SU-DHL-6 (cell line): Measurements from ENCODE around the gene UNC13C.

ENCODE experiments used
- H2AFZ ChIP-seq: fragments of 200-600 bp; sonication (generic); 2 replicates; pipeline ENCODE4 v1.6.1; 2014; ENCODE audit warnings: low read depth, mild to moderate bottlenecking, moderate library complexity, mixed read lengths, antibody characterized with exemption, low read length; ENCODE audit not compliant: severe bottlenecking
- H3F3A ChIP-seq: fragments of 200-600 bp; shearing (Covaris generic); 2 replicates; pipeline ENCODE4 v1.6.0; 2016; ENCODE audit warnings: antibody characterized with exemption, mild to moderate bottlenecking; ENCODE audit not compliant: insufficient read depth
- H3K27ac ChIP-seq: fragments of 200-600 bp; sonication (generic); 2 replicates; pipeline ENCODE4 v1.5.1; 2016; ENCODE audit warnings: low read depth, mild to moderate bottlenecking, low read length, moderate library complexity, mixed read lengths
- H3K27me3 ChIP-seq: fragments of 200-600 bp; sonication (generic), shearing (Covaris generic); 2 replicates; pipeline ENCODE4 v1.6.0; 2014; ENCODE audit warnings: mild to moderate bottlenecking, low read length
- H3K36me3 ChIP-seq: fragments of 200-600 bp; sonication (generic); 2 replicates; pipeline ENCODE4 v1.6.1; 2014; ENCODE audit warnings: mild to moderate bottlenecking, low read length, mixed read lengths
- H3K4me2 ChIP-seq: fragments of 300-600, 200-600 bp; shearing (Covaris generic), sonication (generic); 2 replicates; pipeline ENCODE4 v1.6.0; 2014; ENCODE audit warnings: low read length, low read depth, mild to moderate bottlenecking; ENCODE audit not compliant: poor library complexity, severe bottlenecking
- H3K4me3 ChIP-seq: fragments of 200-600 bp; sonication (generic); 2 replicates; pipeline ENCODE4 v1.5.1; 2014; ENCODE audit warnings: antibody characterized with exemption, low read length, mild to moderate bottlenecking, mixed read lengths; ENCODE audit not compliant: insufficient read depth, poor library complexity, severe bottlenecking
- H3K79me2 ChIP-seq: fragments of 200-600 bp; sonication (generic); 2 replicates; pipeline ENCODE4 v1.6.1; 2014; ENCODE audit warnings: mild to moderate bottlenecking, low read length, moderate library complexity; ENCODE audit not compliant: insufficient read depth
- H3K9ac ChIP-seq: fragments of 200-600 bp; sonication (generic); 2 replicates; pipeline ENCODE4 v1.7.0; 2014; ENCODE audit warnings: mild to moderate bottlenecking, low read length
- H3K9me2 ChIP-seq: fragments of 200-600 bp; sonication (generic); replicated peaks from 2 replicates; pipeline ENCODE4 v1.6.1; 2014; ENCODE audit warnings: low read length; ENCODE audit not compliant: insufficient read depth
- H3K9me3 ChIP-seq: fragments of 200-600 bp; sonication (generic); 2 replicates; pipeline ENCODE4 v1.6.1; 2014; ENCODE audit warnings: low read length, mixed read lengths; ENCODE audit not compliant: insufficient read depth
- H4K20me1 ChIP-seq: fragments of 200-600 bp; sonication (generic); 2 replicates; pipeline ENCODE4 v1.6.1; 2014; ENCODE audit warnings: low read depth, mild to moderate bottlenecking, antibody characterized with exemption, low read length, moderate library complexity, mixed read lengths
- CTCF ChIP-seq: fragments of 200-600 bp; sonication (generic); IDR thresholded peaks from one replicate; pipeline ENCODE4 v1.5.1; 2017; ENCODE audit warnings: antibody characterized with exemption, mild to moderate bottlenecking, low read length, moderate library complexity; ENCODE audit not compliant: insufficient read depth, poor library complexity, severe bottlenecking
- EZH2phosphoT487 ChIP-seq: fragments of 200-600 bp; sonication (generic), shearing (Covaris generic); conservative IDR thresholded peaks from 2 replicates; pipeline ENCODE4 v1.6.1; 2018; ENCODE audit warnings: mild to moderate bottlenecking, antibody characterized with exemption, low read length, moderate library complexity, mixed read lengths

Gene UNC13C

GRCh38 chr15:54280726-54281125 lies 302.5 kb downstream of the UNC13C start:
- H3K79me2 ChIP-seq: no peaks in the 10 kb centered on the region
- H3K9me3 ChIP-seq: no peaks in the 10 kb centered on the region
- no peaks in the 10 kb centered on the region for H3K9me2 ChIP-seq
- no peaks in the 10 kb centered on the region for H3F3A ChIP-seq
- no peak overlapping the region for H3K4me3 ChIP-seq
- H2AFZ ChIP-seq: no peak overlapping the region
- no peak for TF ChIP-seq CTCF
- TF ChIP-seq EZH2phosphoT487: no peak
- H3K9ac ChIP-seq: no peak overlapping the region
- no peak overlapping the region for H3K4me2 ChIP-seq
- H3K27ac ChIP-seq: no peak overlapping the region
- no peaks in the 10 kb centered on the region for H3K27me3 ChIP-seq
- no peaks in the 10 kb centered on the region for H4K20me1 ChIP-seq
- no peaks in the 10 kb centered on the region for H3K36me3 ChIP-seq

- TF ChIP-seq CTCF: no peak
- no peak for TF ChIP-seq EZH2phosphoT487
Observed at GRCh38 chr15:54282228-54282836, 304.1 kb downstream of the UNC13C start.

GRCh38 chr15:54288049-54288448 lies 309.8 kb downstream of the UNC13C start:
- Histone ChIP-seq H3K27ac (no peak overlapping the region), H2AFZ (no peak overlapping the region), H4K20me1 (no peaks in the 10 kb centered on the region), H3K79me2 (no peaks in the 10 kb centered on the region), H3K27me3 (no peaks in the 10 kb centered on the region), H3K4me2 (no peak overlapping the region), H3K9ac (no peak overlapping the region), H3F3A (no peaks in the 10 kb centered on the region), H3K9me3 (no peaks in the 10 kb centered on the region), H3K36me3 (no peaks in the 10 kb centered on the region), H3K4me3 (no peak overlapping the region), H3K9me2 (no peaks in the 10 kb centered on the region)
- TF ChIP-seq EZH2phosphoT487 (no peak), CTCF (no peak)

More at GRCh38 chr15:54282228-54282836, 304.1 kb downstream of the UNC13C start:
- Histone ChIP-seq H3K27ac (no peak overlapping the region), H3K4me2 (no peak overlapping the region), H2AFZ (no peak overlapping the region), H3K79me2 (no peaks in the 10 kb centered on the region), H3K9ac (no peak overlapping the region), H3K27me3 (no peaks in the 10 kb centered on the region), H3F3A (no peaks in the 10 kb centered on the region), H3K4me3 (no peak overlapping the region), H3K9me2 (no peaks in the 10 kb centered on the region), H4K20me1 (no peaks in the 10 kb centered on the region), H3K9me3 (no peaks in the 10 kb centered on the region), H3K36me3 (no peaks in the 10 kb centered on the region)
